Measurements from ENCODE around the gene HSD11B2.

The HSD11B2 gene

GRCh38 chr16:67389911-67390815 lies 40.8 kb upstream of the HSD11B2 start:
- no peaks in the 10 kb centered on the region for H3K36me3 ChIP-seq (ENCODE audit: insufficient read depth, low read length)
- no peaks in the 10 kb centered on the region for H4K20me1 ChIP-seq (ENCODE audit: insufficient read depth, low read length)
- no peaks in the 10 kb centered on the region for H3F3A ChIP-seq (ENCODE audit: insufficient read depth, low read length)
- H3K4me2 ChIP-seq (ENCODE audit: low read length): no peak overlapping the region
- no peaks in the 10 kb centered on the region for H3K4me1 ChIP-seq (ENCODE audit: insufficient read depth, low read length, severe bottlenecking)
- no peaks in the 10 kb centered on the region for H3K9me2 ChIP-seq (ENCODE audit: low read depth, low read length)
- no peak overlapping the region for H3K27ac ChIP-seq (ENCODE audit: low read depth, low read length, poor library complexity, severe bottlenecking)
- H3K79me2 ChIP-seq (ENCODE audit: insufficient read depth, low read length): no peaks in the 10 kb centered on the region
- no peak overlapping the region for H3K9ac ChIP-seq (ENCODE audit: low read length)
- no peak overlapping the region for H3K4me3 ChIP-seq (ENCODE audit: low read depth, low read length, poor library complexity, severe bottlenecking)
- TF ChIP-seq, protein P1, sequence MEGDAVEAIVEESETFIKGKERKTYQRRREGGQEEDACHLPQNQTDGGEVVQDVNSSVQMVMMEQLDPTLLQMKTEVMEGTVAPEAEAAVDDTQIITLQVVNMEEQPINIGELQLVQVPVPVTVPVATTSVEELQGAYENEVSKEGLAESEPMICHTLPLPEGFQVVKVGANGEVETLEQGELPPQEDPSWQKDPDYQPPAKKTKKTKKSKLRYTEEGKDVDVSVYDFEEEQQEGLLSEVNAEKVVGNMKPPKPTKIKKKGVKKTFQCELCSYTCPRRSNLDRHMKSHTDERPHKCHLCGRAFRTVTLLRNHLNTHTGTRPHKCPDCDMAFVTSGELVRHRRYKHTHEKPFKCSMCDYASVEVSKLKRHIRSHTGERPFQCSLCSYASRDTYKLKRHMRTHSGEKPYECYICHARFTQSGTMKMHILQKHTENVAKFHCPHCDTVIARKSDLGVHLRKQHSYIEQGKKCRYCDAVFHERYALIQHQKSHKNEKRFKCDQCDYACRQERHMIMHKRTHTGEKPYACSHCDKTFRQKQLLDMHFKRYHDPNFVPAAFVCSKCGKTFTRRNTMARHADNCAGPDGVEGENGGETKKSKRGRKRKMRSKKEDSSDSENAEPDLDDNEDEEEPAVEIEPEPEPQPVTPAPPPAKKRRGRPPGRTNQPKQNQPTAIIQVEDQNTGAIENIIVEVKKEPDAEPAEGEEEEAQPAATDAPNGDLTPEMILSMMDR (IDR thresholded peaks at IDR 0.05; ENCODE audit: low read length): no peak
- TF ChIP-seq EZH2 (IDR thresholded peaks at IDR 0.05; ENCODE audit: borderline replicate concordance, low read length): no peak
- no peaks in the 10 kb centered on the region for H3K27me3 ChIP-seq (ENCODE audit: insufficient read depth, low read length)
- H3K9me3 ChIP-seq (ENCODE audit: low read length): no peaks in the 10 kb centered on the region
- H2AFZ ChIP-seq (ENCODE audit: low read length): no peak overlapping the region

DNA sequence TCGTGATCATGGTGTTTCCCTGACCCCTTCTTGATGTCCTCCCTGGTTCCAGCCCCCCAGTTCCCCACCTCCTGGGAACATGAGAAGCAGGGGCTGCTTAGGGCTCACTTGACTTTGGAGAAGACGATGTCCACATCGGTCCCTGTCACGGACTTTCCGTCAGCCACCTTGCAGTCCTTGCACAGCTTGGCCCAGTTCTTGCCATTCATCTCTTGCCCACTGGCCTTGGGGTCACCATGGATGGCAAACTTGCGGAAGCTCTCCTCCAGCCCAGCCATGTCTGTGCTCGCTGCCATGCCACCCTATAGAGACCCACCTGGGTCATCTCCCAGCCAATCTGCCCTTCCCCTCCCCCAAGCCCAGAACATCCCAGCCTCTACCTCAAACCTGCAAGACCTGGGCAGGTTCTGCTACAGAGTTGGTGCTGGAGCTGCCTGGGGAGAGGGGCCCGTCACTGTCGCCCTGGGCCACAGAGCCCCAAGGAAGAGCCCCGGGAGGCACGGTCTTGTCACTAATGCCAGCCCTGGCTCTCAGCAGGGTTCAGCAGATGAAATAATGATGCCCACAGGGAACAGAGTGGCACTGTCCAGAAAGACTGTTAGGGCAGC lies 40.0 kb upstream of the HSD11B2 start:
- Histone ChIP-seq H3K9me2 (ENCODE audit: low read depth, low read length) (no peaks in the 10 kb centered on the region), H3K9me3 (ENCODE audit: low read length) (no peaks in the 10 kb centered on the region), H3K79me2 (ENCODE audit: insufficient read depth, low read length) (no peaks in the 10 kb centered on the region), H3K4me2 (ENCODE audit: low read length) (no peak overlapping the region), H3K36me3 (ENCODE audit: insufficient read depth, low read length) (no peaks in the 10 kb centered on the region), H2AFZ (ENCODE audit: low read length) (no peak overlapping the region), H3F3A (ENCODE audit: insufficient read depth, low read length) (no peaks in the 10 kb centered on the region), H3K9ac (ENCODE audit: low read length) (no peak overlapping the region), H3K4me3 (ENCODE audit: low read depth, low read length, poor library complexity, severe bottlenecking) (no peak overlapping the region), H3K27me3 (ENCODE audit: insufficient read depth, low read length) (no peaks in the 10 kb centered on the region), H4K20me1 (ENCODE audit: insufficient read depth, low read length) (no peaks in the 10 kb centered on the region), H3K4me1 (ENCODE audit: insufficient read depth, low read length, severe bottlenecking) (no peaks in the 10 kb centered on the region), H3K27ac (ENCODE audit: low read depth, low read length, poor library complexity, severe bottlenecking) (no peak overlapping the region)
- TF ChIP-seq, protein P1 (IDR thresholded peaks at IDR 0.05; ENCODE audit: low read length): no peak
- no peak for TF ChIP-seq EZH2 (IDR thresholded peaks at IDR 0.05; ENCODE audit: borderline replicate concordance, low read length)

GRCh38 chr16:67391424-67392300 lies 39.3 kb upstream of the HSD11B2 start:
- no peak for TF ChIP-seq EZH2 (IDR thresholded peaks at IDR 0.05; ENCODE audit: borderline replicate concordance, low read length)
- TF ChIP-seq, protein P1 (IDR thresholded peaks at IDR 0.05; ENCODE audit: low read length): no peak
- Histone ChIP-seq H3K36me3 (ENCODE audit: insufficient read depth, low read length) (no peaks in the 10 kb centered on the region), H4K20me1 (ENCODE audit: insufficient read depth, low read length) (no peaks in the 10 kb centered on the region), H3K27ac (ENCODE audit: low read depth, low read length, poor library complexity, severe bottlenecking) (no peak overlapping the region), H3K4me2 (ENCODE audit: low read length) (no peak overlapping the region), H3K4me1 (ENCODE audit: insufficient read depth, low read length, severe bottlenecking) (no peaks in the 10 kb centered on the region), H2AFZ (ENCODE audit: low read length) (no peak overlapping the region), H3K9me3 (ENCODE audit: low read length) (no peaks in the 10 kb centered on the region), H3K4me3 (ENCODE audit: low read depth, low read length, poor library complexity, severe bottlenecking) (no peak overlapping the region), H3K9ac (ENCODE audit: low read length) (no peak overlapping the region), H3K27me3 (ENCODE audit: insufficient read depth, low read length) (no peaks in the 10 kb centered on the region), H3K79me2 (ENCODE audit: insufficient read depth, low read length) (no peaks in the 10 kb centered on the region), H3K9me2 (ENCODE audit: low read depth, low read length) (no peaks in the 10 kb centered on the region), H3F3A (ENCODE audit: insufficient read depth, low read length) (no peaks in the 10 kb centered on the region)
